GM23338 (cell line): ENCODE data around the gene IBA57.

Source experiments
- CREB1 ChIP-seq: fragments of 250-450 bp; sonication (Bioruptor Pico); IDR thresholded peaks from 2 replicates; pipeline ENCODE4 v1.5.0; 2020; ENCODE audit warnings: low read depth, mild to moderate bottlenecking, moderate library complexity
- EZH2 ChIP-seq: fragments of 200-600 bp; sonication (generic); IDR thresholded peaks from one replicate; pipeline ENCODE4 v1.8.0; 2017; ENCODE audit warnings: antibody characterized with exemption, mild to moderate bottlenecking, low read depth; ENCODE audit not compliant: unreplicated experiment
- EZH2phosphoT487 ChIP-seq: fragments of 200-600 bp; sonication (generic); IDR thresholded peaks from one replicate; pipeline ENCODE4 v1.8.1; 2018; ENCODE audit warnings: antibody characterized with exemption; ENCODE audit not compliant: unreplicated experiment
- JUNB ChIP-seq: IDR thresholded peaks from one replicate; pipeline ENCODE4 v1.6.1; 2016; ENCODE audit warnings: antibody characterized with exemption; ENCODE audit not compliant: unreplicated experiment
- POLR2AphosphoS5 ChIP-seq: IDR thresholded peaks from 2 replicates; pipeline ENCODE4 v1.6.1; 2016; ENCODE audit warnings: antibody characterized with exemption, low read depth
- STAT1 ChIP-seq: IDR thresholded peaks from one replicate; pipeline ENCODE4 v1.6.1; 2016; ENCODE audit warnings: antibody characterized with exemption; ENCODE audit not compliant: unreplicated experiment
- ZNF114 ChIP-seq: fragments of 250-450 bp; sonication (Bioruptor Pico); IDR thresholded peaks from 2 replicates; pipeline ENCODE4 v1.5.0; 2020; ENCODE audit warnings: mild to moderate bottlenecking, moderate library complexity
- TF ChIP-seq, protein P1 (sequence below): fragments of 250-450 bp; sonication (Bioruptor Pico); IDR thresholded peaks from 2 replicates; pipeline ENCODE4 v1.5.0; 2020; ENCODE audit warnings: mild to moderate bottlenecking, moderate library complexity
- TF ChIP-seq, protein P2 (sequence below), 2 experiments: fragments of 200-600 bp in 1 of 2; sonication (generic) in 1 of 2; conservative IDR thresholded peaks; 2 replicates each; pipeline versions ENCODE4 v1.5.1 to v1.6.1; 2016 to 2017; ENCODE audit warnings: antibody characterized with exemption in 2 of 2, low read depth in 2 of 2, mild to moderate bottlenecking in 2 of 2, moderate library complexity in 1 of 2
- TF ChIP-seq, protein P3 (sequence below): IDR thresholded peaks from one replicate; pipeline ENCODE4 v1.6.1; 2018; ENCODE audit warnings: antibody characterized with exemption; ENCODE audit not compliant: unreplicated experiment
- TF ChIP-seq, protein P4 (sequence below): IDR thresholded peaks from 2 replicates; pipeline ENCODE4 v1.6.1; 2016; ENCODE audit warnings: antibody characterized with exemption

DNA sequence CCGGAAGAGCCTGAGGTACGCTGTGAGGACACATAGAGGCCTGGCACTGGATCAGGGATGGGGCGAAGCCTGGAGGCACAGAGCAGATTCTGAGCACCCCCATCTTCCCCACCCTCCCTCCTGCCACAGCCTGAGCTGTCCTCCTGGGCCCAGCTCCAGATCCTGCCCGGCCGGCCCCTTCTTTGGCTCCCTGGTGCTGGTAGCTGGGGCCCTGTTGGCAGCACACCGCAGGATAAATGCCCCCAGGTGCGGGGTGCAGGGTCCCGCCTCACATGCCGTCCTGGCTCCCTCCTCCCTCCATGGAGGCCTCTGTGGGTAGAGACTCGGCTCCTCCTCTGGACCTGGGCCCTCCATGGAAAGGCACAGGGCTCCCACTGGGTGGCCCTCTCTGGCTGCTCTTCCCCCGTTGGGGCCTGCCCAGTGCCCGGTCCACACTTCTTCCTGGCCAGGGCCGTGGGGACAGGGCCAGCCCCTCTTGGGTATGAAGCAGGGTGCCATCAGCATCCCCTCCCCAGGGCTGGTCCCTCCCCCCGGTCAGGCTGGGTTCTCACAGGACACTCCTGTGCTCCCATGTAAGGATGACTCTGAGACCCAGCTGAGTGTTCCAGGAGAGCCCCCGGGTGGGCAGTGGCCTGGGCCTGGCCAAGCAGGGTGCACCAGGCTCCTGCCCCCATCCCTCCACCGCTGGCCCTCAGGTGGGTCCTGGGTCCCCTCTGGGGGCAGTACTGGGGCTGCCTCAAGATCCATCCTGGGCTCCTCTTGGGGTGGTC, 41.2 kb downstream of the IBA57 start:
- TF ChIP-seq, protein P1, sequence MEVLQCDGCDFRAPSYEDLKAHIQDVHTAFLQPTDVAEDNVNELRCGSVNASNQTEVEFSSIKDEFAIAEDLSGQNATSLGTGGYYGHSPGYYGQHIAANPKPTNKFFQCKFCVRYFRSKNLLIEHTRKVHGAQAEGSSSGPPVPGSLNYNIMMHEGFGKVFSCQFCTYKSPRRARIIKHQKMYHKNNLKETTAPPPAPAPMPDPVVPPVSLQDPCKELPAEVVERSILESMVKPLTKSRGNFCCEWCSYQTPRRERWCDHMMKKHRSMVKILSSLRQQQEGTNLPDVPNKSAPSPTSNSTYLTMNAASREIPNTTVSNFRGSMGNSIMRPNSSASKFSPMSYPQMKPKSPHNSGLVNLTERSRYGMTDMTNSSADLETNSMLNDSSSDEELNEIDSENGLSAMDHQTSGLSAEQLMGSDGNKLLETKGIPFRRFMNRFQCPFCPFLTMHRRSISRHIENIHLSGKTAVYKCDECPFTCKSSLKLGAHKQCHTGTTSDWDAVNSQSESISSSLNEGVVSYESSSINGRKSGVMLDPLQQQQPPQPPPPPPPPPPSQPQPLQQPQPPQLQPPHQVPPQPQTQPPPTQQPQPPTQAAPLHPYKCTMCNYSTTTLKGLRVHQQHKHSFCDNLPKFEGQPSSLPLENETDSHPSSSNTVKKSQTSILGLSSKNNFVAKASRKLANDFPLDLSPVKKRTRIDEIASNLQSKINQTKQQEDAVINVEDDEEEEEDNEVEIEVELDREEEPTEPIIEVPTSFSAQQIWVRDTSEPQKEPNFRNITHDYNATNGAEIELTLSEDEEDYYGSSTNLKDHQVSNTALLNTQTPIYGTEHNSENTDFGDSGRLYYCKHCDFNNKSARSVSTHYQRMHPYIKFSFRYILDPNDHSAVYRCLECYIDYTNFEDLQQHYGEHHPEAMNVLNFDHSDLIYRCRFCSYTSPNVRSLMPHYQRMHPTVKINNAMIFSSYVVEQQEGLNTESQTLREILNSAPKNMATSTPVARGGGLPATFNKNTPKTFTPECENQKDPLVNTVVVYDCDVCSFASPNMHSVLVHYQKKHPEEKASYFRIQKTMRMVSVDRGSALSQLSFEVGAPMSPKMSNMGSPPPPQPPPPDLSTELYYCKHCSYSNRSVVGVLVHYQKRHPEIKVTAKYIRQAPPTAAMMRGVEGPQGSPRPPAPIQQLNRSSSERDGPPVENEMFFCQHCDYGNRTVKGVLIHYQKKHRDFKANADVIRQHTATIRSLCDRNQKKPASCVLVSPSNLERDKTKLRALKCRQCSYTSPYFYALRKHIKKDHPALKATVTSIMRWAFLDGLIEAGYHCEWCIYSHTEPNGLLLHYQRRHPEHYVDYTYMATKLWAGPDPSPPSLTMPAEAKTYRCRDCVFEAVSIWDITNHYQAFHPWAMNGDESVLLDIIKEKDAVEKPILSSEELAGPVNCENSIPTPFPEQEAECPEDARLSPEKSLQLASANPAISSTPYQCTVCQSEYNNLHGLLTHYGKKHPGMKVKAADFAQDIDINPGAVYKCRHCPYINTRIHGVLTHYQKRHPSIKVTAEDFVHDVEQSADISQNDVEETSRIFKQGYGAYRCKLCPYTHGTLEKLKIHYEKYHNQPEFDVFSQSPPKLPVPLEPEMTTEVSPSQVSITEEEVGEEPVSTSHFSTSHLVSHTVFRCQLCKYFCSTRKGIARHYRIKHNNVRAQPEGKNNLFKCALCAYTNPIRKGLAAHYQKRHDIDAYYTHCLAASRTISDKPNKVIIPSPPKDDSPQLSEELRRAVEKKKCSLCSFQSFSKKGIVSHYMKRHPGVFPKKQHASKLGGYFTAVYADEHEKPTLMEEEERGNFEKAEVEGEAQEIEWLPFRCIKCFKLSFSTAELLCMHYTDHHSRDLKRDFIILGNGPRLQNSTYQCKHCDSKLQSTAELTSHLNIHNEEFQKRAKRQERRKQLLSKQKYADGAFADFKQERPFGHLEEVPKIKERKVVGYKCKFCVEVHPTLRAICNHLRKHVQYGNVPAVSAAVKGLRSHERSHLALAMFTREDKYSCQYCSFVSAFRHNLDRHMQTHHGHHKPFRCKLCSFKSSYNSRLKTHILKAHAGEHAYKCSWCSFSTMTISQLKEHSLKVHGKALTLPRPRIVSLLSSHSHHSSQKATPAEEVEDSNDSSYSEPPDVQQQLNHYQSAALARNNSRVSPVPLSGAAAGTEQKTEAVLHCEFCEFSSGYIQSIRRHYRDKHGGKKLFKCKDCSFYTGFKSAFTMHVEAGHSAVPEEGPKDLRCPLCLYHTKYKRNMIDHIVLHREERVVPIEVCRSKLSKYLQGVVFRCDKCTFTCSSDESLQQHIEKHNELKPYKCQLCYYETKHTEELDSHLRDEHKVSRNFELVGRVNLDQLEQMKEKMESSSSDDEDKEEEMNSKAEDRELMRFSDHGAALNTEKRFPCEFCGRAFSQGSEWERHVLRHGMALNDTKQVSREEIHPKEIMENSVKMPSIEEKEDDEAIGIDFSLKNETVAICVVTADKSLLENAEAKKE: no peak
- TF ChIP-seq, protein P2, sequence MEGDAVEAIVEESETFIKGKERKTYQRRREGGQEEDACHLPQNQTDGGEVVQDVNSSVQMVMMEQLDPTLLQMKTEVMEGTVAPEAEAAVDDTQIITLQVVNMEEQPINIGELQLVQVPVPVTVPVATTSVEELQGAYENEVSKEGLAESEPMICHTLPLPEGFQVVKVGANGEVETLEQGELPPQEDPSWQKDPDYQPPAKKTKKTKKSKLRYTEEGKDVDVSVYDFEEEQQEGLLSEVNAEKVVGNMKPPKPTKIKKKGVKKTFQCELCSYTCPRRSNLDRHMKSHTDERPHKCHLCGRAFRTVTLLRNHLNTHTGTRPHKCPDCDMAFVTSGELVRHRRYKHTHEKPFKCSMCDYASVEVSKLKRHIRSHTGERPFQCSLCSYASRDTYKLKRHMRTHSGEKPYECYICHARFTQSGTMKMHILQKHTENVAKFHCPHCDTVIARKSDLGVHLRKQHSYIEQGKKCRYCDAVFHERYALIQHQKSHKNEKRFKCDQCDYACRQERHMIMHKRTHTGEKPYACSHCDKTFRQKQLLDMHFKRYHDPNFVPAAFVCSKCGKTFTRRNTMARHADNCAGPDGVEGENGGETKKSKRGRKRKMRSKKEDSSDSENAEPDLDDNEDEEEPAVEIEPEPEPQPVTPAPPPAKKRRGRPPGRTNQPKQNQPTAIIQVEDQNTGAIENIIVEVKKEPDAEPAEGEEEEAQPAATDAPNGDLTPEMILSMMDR (conservative IDR thresholded peaks at IDR 0.05; ENCODE audit: low read depth in 2 of 2): no peak
- TF ChIP-seq POLR2AphosphoS5 (no peak), EZH2phosphoT487 (no peak), EZH2 (no peak), CREB1 (CRISPR knock-in tag) (no peak), STAT1 (no peak), ZNF114 (no peak), JUNB (no peak)
- TF ChIP-seq, protein P3, sequence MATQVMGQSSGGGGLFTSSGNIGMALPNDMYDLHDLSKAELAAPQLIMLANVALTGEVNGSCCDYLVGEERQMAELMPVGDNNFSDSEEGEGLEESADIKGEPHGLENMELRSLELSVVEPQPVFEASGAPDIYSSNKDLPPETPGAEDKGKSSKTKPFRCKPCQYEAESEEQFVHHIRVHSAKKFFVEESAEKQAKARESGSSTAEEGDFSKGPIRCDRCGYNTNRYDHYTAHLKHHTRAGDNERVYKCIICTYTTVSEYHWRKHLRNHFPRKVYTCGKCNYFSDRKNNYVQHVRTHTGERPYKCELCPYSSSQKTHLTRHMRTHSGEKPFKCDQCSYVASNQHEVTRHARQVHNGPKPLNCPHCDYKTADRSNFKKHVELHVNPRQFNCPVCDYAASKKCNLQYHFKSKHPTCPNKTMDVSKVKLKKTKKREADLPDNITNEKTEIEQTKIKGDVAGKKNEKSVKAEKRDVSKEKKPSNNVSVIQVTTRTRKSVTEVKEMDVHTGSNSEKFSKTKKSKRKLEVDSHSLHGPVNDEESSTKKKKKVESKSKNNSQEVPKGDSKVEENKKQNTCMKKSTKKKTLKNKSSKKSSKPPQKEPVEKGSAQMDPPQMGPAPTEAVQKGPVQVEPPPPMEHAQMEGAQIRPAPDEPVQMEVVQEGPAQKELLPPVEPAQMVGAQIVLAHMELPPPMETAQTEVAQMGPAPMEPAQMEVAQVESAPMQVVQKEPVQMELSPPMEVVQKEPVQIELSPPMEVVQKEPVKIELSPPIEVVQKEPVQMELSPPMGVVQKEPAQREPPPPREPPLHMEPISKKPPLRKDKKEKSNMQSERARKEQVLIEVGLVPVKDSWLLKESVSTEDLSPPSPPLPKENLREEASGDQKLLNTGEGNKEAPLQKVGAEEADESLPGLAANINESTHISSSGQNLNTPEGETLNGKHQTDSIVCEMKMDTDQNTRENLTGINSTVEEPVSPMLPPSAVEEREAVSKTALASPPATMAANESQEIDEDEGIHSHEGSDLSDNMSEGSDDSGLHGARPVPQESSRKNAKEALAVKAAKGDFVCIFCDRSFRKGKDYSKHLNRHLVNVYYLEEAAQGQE: no peak
- TF ChIP-seq, protein P4, sequence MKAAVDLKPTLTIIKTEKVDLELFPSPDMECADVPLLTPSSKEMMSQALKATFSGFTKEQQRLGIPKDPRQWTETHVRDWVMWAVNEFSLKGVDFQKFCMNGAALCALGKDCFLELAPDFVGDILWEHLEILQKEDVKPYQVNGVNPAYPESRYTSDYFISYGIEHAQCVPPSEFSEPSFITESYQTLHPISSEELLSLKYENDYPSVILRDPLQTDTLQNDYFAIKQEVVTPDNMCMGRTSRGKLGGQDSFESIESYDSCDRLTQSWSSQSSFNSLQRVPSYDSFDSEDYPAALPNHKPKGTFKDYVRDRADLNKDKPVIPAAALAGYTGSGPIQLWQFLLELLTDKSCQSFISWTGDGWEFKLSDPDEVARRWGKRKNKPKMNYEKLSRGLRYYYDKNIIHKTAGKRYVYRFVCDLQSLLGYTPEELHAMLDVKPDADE: no peak
